HG02870 (cell line): Measurements from ENCODE around the gene SP8.

ENCODE experiments used
- ATAC-seq: cut with Tn5 transposase; IDR thresholded peaks from one replicate; pipeline ENCODE4 v1.9.1; 2021; ENCODE audit warnings: mild to moderate bottlenecking, moderate library complexity; ENCODE audit not compliant: unreplicated experiment

Gene SP8

GRCh38 chr7:20795361-20795760 is 8.7 kb upstream of the SP8 start:
- ATAC-seq = no peak

- no peak for ATAC-seq
Measured at GRCh38 chr7:20794676-20795075, 8.0 kb upstream of the SP8 start.

GRCh38 chr7:20793694-20794394 is 7.2 kb upstream of the SP8 start:
- no peak for ATAC-seq

GRCh38 chr7:20793248-20793647 is 6.6 kb upstream of the SP8 start:
- no peak for ATAC-seq

- ATAC-seq = no peak
Measured at GRCh38 chr7:20791538-20792434, 5.1 kb upstream of the SP8 start.

- no peak for ATAC-seq
Measured at GRCh38 chr7:20790375-20790774, 3.7 kb upstream of the SP8 start.

GRCh38 chr7:20788420-20788990 is 1.8 kb upstream of the SP8 start:
- ATAC-seq = no peak

- ATAC-seq = no peak
Measured at GRCh38 chr7:20787660-20788419, 1.2 kb upstream of the SP8 start.

- ATAC-seq = no peak
Measured at GRCh38 chr7:20786421-20786778, 286 bp downstream of the SP8 start.

GRCh38 chr7:20786049-20786412 is 655 bp downstream of the SP8 start:
- no peak for ATAC-seq

GRCh38 chr7:20785157-20786048 is 1.3 kb downstream of the SP8 start:
- no peak for ATAC-seq

GRCh38 chr7:20784388-20785156 is 2.1 kb downstream of the SP8 start:
- no peak for ATAC-seq

- ATAC-seq = no peak
Measured at GRCh38 chr7:20783700-20784387, 2.8 kb downstream of the SP8 start.

GRCh38 chr7:20783125-20783699 is 3.5 kb downstream of the SP8 start:
- ATAC-seq = no peak

- ATAC-seq = no peak
Measured at GRCh38 chr7:20779041-20779440, 7.6 kb downstream of the SP8 start.

GRCh38 chr7:20778063-20778721 is 8.5 kb downstream of the SP8 start:
- peak; percentile 59 for ATAC-seq

- ATAC-seq = peak; percentile 28
Measured at GRCh38 chr7:20777377-20778062, 9.2 kb downstream of the SP8 start.
